ENCODE results near the gene FMR1. TPM values are rescaled to one million over a fixed set of nuclear protein-coding genes. Genes with fewer than 3 reads are reported as not detected.

FMR1 gene
- total and polyA plus RNA-seq, 10 donors = 20.6 to 78.4 (median 57.9) TPM

DNA sequence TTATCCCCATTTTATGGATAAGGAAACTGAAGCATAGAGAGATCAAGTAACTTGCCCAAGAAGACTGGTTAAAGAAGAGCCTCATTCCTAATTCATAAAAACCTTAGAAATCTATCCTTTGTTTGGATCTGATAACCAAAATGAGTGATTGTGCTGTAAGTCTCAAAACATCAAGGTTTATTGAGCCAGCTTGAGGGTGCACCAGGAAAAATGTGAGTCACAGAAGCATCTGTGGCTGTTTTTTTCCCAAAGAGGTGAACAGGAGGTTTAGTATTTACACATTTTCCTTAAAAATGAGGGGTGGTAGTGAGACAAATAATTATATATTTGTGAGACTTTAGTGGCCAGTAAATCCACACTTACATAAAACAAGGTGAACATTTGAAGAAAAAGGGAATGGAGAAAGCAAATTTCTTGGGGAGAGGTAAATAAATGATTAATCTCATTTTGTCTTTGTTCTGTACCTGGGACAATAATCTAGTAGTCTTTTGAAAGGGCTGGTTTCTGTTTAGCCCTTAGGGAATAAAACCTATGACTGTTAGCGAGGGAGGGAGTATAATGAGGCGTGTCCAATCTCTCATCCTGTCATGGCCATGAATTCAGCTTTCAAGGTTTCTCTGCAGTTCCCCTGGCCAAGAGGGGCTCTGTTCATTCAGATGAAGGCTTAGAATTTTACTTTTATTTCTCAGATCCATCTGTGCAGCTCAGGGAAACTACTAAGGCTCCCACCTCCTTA, 12.2 kb upstream of the FMR1 start:
- H3K4me3 ChIP-seq = no peak overlapping the region
- no peaks in the 10 kb centered on the region for H3K4me1 ChIP-seq
- no peak for DNase-seq
- 45 to 83% (median 45%) methylated on average over 2 of the region's 2 CpGs for WGBS, 5 donors
- TF ChIP-seq, protein P1, sequence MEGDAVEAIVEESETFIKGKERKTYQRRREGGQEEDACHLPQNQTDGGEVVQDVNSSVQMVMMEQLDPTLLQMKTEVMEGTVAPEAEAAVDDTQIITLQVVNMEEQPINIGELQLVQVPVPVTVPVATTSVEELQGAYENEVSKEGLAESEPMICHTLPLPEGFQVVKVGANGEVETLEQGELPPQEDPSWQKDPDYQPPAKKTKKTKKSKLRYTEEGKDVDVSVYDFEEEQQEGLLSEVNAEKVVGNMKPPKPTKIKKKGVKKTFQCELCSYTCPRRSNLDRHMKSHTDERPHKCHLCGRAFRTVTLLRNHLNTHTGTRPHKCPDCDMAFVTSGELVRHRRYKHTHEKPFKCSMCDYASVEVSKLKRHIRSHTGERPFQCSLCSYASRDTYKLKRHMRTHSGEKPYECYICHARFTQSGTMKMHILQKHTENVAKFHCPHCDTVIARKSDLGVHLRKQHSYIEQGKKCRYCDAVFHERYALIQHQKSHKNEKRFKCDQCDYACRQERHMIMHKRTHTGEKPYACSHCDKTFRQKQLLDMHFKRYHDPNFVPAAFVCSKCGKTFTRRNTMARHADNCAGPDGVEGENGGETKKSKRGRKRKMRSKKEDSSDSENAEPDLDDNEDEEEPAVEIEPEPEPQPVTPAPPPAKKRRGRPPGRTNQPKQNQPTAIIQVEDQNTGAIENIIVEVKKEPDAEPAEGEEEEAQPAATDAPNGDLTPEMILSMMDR (IDR thresholded peaks at IDR 0.05 in 8 of 11, conservative IDR thresholded peaks at IDR 0.05 in 3 of 11) = no peak
- no peak for TF ChIP-seq POLR2AphosphoS5 (IDR thresholded peaks at IDR 0.05)
- no peak for TF ChIP-seq POLR2A (IDR thresholded peaks at IDR 0.05)
- no peaks in the 10 kb centered on the region for H3K36me3 ChIP-seq
- H3K9me3 ChIP-seq = peaks cover 0 to 6% (median 0%) of the 10 kb centered on the region in 8 donors
- H3K27me3 ChIP-seq (replicated peaks in 1 of 7) = no peaks in the 10 kb centered on the region
- intact Hi-C loops (cut with DNase I; ENCODE audit: low total_unique reads) = no loop called here
- peak overlapping the region in 2 of 8 donors; percentile 28 to 32 for H3K27ac ChIP-seq

DNA sequence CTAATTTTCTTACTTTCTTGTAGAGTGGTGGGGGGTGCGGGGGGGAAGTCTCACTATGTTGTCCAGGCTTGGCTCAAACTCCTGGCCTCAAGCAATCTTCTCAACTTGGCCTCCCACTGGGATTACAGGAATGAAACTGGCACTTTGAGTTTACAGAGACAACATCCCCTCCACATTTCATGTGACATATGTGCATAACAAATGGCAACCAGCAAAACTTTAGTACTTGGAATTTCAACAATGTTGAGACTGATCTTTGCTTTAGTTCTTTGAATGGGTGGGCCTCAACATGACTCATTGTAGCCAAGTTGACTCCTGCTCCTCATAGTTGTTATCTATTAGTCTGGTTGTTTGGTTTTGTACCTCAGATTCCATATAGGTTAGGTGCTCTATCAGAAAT, 11.4 kb upstream of the FMR1 start:
- Histone ChIP-seq H3K27ac (peak overlapping the region in 2 of 8 donors; percentile 28 to 32), H3K36me3 (no peaks in the 10 kb centered on the region), H3K4me3 (no peak overlapping the region), H3K9me3 (peaks cover 0 to 6% (median 0%) of the 10 kb centered on the region in 8 donors), H3K4me1 (no peaks in the 10 kb centered on the region), H3K27me3 (replicated peaks in 1 of 7) (no peaks in the 10 kb centered on the region)
- intact Hi-C loops (cut with DNase I; ENCODE audit: low total_unique reads) = no loop called here
- TF ChIP-seq POLR2A (IDR thresholded peaks at IDR 0.05) (no peak), POLR2AphosphoS5 (IDR thresholded peaks at IDR 0.05) (no peak)
- TF ChIP-seq, protein P1 (IDR thresholded peaks at IDR 0.05 in 8 of 11, conservative IDR thresholded peaks at IDR 0.05 in 3 of 11) = no peak
- no peak for DNase-seq
- 62 to 100% (median 92%) methylated on average over 1 of the region's 1 CpG for WGBS, 5 donors

DNA sequence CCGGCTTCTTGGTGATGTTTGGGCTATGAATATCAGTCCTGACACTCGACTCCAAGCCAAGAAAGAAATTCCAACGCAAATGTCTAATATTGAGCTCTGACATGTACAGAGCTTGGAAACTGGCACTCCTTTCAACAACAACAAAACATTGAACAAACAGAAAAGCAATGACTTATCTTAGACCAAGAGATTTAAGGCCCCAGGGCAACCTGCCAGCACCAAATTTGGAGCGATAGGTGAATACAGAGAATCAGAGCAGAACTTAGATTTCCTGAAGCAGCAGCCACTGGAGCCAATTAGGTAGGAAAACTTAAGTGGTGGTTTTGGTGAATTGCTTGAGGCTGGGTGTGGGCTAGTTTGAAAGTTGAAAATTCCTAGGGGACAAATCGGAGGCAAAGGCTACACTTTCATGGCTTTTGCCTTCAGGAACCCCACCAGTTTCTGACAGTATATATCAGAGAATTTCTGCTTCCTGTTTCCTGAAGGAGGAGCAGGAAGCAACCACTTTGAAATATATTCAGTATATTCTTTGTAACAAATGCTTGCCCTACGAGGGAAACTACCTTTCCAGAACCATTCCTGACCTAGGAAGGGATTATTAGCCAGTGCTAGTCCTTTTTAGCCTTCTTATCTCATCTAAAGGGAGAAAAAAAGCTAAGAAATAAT, 10.1 kb upstream of the FMR1 start:
- TF ChIP-seq, protein P1 (IDR thresholded peaks at IDR 0.05 in 8 of 11, conservative IDR thresholded peaks at IDR 0.05 in 3 of 11) = no peak
- TF ChIP-seq POLR2A (IDR thresholded peaks at IDR 0.05) = no peak
- no peak for TF ChIP-seq POLR2AphosphoS5 (IDR thresholded peaks at IDR 0.05)
- WGBS, 5 donors = 50 to 67% (median 57%) methylated on average over 6 of the region's 6 CpGs
- intact Hi-C loops (cut with DNase I; ENCODE audit: low total_unique reads) = no loop called here
- peaks cover 0 to 6% (median 0%) of the 10 kb centered on the region in 8 donors for H3K9me3 ChIP-seq
- peak overlapping the region in 4 of 8 donors; percentile 3 to 45 (median 36) for H3K27ac ChIP-seq
- no peaks in the 10 kb centered on the region for H3K4me1 ChIP-seq
- H3K36me3 ChIP-seq = no peaks in the 10 kb centered on the region
- no peak overlapping the region for H3K4me3 ChIP-seq
- no peaks in the 10 kb centered on the region for H3K27me3 ChIP-seq (replicated peaks in 1 of 7)
- no peak for DNase-seq

DNA sequence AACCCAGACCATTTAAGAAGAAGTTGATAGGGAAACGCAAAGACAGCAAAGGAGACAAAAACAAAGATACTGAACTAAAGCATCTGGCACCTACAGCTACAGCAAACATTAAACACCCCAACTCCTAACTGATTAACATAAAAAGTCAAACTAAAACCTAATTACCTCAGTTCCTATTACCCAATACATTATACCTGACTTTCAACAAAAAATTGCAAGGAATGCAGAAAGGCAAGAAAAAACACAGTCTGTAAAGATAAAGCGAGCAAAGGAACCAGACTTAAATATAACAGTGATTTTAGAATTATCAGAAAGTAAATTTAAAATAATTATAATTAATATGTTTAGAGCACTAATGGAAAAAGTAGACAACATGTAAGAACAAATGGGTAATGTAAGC, 9.4 kb upstream of the FMR1 start:
- TF ChIP-seq POLR2A (IDR thresholded peaks at IDR 0.05) = no peak
- no peak for DNase-seq
- peaks cover 0 to under 1% (median 0%) of the 10 kb centered on the region in 8 donors for H3K9me3 ChIP-seq
- no peaks in the 10 kb centered on the region for H3K4me1 ChIP-seq
- intact Hi-C loops (cut with DNase I; ENCODE audit: low total_unique reads) = no loop called here
- H3K4me3 ChIP-seq = no peak overlapping the region
- 68 to 96% (median 81%) methylated on average over 2 of the region's 2 CpGs for WGBS, 5 donors
- no peaks in the 10 kb centered on the region for H3K36me3 ChIP-seq
- peak overlapping the region in 2 of 8 donors; percentile 30 to 45 for H3K27ac ChIP-seq
- H3K27me3 ChIP-seq (replicated peaks in 1 of 7) = no peaks in the 10 kb centered on the region
